Dedifferentiated amniotic fluid mesenchymal stem cell (primary cell): Measurements from ENCODE around the gene SPAST.
"Not testable (repeated sequence)": the region's sequence is repeated elsewhere in the genome, so short reads cannot be mapped to it uniquely, and the experiment has no call there.

Experiments used
- DNase-seq: peaks from one replicate; pipeline ENCODE4 v3.0.0-alpha.2; 2016; ENCODE audit errors: extremely low spot score

SPAST gene

DNA sequence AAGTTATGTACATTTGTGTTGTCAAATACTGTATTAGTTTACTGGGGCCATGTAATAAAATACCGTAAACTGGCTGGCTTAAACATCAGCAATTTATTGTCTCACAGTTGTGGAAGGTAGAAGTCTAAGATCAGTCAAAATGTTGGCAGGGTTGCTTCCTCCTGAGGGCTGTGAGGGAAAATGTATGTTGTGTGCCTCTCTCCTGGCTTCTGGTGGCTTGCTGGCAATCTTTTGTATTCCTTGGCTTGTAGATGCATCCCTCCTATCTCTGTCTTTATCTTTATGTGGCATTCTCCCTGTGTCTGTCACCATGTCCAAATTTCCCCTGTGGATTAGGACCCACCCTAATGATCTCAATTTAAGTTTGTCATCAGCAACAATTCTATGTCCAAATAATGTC is 65.3 kb downstream of the SPAST start:
- no peak for DNase-seq

DNA sequence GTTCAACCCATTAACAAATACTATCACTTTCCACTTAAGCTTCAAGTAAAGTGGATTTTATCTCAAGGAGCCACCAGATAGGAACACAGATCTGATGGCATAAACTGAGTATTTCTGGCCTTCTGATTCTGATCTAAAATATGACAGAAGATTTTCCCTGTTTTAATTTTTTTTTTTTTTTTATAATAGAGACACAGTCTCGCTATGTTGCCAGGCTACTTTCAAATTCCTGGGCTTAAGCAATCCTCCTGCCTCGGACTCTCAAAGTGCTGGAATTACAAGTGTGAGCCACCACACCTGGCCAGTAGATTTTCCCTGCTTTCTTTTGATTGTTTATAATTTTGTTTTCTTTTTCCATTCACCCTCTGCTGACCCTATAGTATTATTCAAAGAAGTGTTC is 65.7 kb downstream of the SPAST start:
- DNase-seq = no peak

DNA sequence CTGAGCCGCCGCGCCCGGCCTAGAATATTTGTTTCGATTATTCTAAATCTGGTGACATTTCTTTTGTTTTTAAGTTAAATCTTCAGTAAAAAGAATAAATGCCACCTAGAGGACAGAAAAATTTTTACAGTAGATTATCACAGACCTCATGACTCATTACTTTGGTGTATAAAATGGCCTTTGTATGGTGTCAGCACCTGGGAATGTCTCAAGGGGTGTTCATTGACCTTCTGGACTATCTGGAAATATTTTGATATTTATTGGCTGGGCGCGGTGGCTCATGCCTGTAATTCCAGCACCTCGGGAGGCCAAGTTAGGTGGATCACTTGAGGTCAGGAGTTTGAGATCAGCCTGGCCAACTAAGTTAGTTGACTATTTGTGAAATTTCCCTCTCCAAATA is 72.1 kb downstream of the SPAST start:
- peak; percentile 51 for DNase-seq

DNA sequence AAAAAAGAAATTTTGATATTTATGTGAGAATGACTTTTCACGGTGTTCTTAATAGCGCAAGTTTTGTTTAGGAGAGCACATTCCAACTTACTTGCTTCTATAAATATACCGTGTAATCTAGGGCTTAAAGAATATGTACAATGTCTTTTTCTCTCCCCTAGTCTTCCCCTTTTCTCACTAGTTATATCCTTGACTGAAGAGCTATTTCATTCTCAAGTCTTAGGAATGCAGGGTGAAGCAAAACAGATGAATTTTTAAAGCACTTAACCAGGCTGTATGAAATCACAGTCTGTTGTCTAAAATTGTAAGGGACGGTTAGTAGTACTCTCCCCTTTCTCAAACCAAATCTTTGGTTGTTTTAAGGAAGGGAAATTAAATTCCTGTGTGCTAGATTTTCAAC is 72.7 kb downstream of the SPAST start:
- peak; percentile 62 for DNase-seq

DNA sequence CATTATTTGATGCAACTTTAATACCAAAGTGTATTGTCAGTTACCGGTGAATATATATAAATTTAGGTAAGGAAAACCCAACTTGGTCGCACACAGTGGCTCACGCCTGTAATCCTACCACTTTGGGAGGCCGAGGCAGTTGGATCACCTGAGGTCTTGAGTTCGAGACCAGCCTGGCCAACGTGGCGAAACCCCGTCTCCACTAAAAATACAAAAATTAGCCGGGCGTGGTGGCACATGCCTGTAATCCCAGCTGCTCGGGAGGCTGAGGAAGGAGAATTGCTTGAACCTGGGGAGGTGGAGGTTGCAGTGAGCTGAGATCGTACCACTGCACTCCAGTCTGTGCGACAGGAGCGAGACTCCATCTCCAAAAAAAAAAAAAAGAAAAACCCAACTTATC is 88.2 kb downstream of the SPAST start:
- DNase-seq = not testable (repeated sequence)

DNA sequence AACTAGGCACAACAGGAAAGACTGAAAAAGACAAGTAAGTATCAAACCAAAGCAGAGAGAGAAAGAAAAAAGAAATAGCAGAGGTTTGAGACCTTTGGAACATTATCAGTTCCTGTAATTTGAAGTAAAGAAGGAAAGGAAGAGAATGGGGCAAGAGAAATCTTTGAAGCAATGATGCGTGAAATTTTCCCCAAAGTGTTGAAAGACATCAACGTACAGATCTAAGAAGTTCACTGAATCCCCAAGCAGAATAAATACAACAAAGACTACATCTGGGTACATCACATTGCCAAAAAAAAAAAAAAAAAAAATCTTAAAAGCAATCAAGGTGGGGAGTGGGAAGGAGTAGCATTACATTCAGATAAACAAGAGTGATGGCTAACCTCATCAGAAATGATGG is 96.3 kb downstream of the SPAST start:
- no peak for DNase-seq

DNA sequence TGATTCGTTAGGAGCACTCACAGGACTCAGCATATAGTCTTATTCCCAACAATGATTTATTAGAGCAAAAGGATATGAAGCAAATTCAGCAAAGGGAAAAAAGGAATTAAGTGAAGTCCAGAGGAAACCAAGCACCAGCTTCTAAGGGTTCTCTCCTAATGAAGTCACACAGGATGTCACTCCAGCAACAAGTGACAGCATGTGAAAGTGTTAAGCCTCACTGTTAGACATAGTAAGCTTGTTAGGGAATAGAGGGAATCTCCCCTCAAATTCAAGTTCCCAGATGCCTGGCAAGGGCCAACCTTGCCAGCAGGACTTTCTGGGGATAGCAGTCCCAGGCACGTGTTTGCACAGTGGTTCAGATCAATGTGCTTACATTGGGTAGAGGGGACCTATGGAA is 97.9 kb downstream of the SPAST start:
- no peak for DNase-seq

DNA sequence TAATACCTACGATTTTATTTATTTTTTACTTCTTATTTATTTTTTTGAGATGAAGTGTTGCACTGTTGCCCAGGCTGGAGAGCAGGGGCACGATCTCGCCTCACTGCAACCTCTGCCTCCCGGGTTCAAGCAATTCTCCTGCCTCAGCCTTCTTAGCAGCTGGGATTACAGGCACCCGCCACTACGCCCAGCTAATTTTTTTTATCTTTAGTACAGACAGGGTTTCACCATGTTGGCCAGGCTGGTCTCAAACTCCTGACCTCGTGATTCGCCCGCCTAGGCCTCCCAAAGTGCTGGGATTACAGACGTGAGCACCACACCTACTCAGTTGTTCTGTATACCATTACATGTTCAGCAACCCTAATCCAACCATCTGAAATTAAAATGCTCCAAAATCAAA is 100.9 kb downstream of the SPAST start:
- DNase-seq = not testable (repeated sequence)

DNA sequence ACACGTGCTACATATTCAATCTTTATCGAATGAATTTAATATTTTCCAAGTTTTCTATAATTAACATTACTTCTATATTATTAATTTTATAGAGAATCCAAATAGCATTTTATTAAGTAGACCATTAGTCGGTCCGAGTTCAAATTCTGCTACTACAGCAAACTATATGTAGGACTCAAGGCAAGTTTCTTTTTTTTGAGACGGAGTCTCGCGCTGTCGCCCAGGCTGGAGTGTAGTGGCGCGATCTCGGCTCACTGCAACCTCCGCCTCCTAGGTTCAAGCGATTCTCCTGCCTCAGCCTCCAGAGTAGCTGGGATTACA is 101.6 kb downstream of the SPAST start:
- DNase-seq = not testable (repeated sequence)

DNA sequence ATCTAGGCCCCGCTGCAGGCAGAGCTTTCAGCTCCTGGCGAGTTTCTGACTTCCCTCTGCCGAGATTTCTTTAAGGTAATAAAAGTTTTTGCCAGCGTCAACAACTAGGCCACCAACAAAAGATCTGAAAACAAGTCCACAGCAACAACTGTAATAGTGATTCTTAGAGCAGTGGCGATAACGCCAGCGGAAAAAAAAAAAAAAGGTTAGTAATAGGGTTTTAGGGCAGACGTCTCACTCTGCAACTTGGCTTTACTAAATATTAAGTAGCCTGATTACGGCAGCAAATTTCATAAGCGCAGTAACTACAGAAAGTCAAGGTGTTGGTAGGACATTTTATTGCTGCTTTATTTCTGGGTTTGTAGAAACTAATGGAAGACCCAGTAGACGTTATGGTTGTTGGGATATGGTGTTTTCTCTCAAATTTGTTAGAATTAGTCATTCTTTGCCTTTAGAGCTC is 102.8 kb downstream of the SPAST start:
- DNase-seq = no peak

DNA sequence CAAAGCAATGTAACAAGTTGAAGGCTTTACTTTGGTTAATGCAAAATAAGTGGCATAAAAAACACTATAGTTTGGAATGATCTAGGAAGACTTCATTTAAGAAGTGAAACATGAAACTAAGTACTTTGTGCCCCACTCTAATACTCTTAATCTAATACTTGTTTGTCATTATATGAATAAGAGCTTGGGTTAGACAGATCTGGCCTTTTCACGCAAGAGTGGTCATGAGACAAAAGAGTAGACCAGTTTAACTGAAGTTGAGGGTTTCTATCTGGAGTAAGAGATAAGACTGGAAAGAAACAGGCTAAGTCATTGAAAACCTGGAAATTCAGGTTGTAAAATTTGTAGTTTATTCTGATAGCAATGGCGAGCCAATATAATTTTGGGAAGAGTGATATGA is 105.2 kb downstream of the SPAST start:
- DNase-seq = no peak

DNA sequence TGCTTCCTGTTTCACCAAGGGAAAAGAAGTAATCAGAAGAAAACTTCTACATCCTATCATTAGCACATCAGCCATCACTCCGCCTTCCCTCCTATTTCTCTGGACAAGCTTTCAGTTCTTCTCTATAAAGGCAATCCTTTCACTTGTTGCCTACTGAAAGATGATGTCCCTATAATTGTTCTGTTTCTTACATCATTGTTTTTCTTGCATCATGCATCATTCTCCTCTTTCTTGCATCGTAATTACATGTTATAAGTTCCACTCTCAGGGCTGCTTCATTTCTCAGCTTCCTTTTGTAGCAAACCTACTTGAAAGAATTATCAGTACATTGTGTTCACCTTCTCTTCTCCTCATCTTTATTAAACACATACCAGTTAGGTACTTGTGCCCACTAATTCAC is 109.5 kb downstream of the SPAST start:
- DNase-seq = no peak

DNA sequence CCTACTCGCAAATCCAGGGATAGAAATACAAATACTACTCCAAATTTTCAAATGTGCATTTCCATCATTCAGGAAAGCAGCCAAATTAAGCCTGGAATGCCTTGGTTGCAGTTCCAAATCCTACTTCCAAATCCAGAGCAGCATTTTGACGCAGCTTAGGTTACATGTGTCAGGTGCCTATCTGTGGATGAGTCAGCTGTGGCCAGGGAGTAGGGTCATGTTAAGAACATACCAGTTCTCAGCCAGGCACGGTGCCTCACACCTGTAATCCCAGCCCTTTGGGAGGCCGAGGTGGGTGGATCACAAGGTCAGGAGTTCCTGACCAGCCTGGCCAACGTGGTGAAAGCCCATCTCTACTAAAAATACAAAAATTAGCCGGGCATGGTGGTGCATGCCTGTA is 119.3 kb downstream of the SPAST start:
- no peak for DNase-seq

DNA sequence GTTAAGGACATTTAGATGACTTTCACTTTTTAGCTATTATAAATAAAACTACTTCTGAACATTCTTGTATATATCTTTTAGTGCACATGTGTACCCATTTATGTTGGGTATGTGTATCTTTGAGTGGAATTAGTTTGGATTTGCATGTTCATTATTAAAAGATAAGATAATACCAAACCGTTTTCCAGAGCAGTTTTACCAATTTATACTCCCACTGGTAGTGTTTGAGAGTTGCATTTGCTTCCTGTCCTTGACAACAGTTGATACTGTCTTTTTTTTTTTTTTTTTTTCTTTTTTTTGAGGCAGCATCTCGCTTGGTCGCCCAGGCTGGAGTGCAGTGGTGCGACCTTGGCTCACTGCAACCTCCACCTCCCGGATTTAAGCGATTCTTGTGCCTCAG is 125.7 kb downstream of the SPAST start:
- no peak for DNase-seq

DNA sequence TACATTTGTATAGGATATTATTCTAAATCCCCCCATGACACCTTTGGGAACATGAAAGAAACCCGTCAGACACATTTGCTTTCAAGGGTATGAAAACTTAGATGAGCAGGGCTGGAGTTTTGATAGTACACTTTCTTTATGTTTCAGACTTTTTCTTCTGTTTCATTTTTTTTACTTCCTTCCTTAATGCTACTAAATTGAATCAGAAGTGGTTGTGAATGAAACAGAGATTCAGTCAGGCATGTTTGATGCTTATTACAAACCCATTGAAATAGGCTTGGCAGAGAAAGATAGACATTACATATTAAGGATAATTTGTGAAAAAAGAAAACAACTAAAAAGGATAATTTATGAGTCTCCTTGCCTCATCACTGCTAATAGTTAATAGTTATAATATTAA is 129.1 kb downstream of the SPAST start:
- no peak for DNase-seq

DNA sequence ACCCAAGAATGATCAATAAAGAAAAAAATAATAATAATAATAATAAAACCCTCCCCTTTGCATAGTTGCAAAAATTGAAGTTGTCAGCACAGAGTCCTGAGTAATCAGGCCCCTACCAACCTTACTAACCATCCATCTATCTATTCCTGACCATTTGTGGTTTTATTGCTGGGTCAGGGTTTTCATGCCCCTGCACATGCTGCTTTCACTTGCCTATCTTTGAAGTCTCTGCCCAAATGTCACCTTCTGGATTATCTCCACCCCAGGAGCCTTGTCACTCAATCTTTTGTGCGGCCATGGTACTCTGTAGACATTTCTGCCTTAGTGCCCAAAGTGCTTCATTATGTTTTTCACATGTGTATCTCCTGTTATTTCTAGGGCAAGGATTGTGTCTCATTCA is 137.5 kb downstream of the SPAST start:
- DNase-seq = no peak

DNA sequence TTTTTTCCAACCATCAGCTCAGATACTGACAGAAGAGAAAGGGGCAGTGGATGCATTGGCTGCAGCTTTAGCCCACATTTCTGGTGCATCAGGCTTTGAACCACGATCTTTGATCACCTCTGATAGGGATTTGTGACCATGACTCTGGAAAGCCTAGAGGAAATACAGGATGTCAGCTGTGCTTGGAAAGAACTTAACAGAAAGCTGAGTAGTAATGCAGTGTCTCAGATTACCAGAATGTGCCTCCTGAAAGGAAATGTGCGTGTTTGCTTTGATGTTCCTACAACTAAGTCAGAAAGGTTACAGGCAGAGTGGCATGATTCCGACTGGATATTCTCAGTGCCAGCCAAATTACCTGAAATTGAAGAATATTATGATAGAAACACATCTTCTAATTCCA is 140.1 kb downstream of the SPAST start:
- not testable (repeated sequence) for DNase-seq
